ENCODE results near the gene AK5.

DNA sequence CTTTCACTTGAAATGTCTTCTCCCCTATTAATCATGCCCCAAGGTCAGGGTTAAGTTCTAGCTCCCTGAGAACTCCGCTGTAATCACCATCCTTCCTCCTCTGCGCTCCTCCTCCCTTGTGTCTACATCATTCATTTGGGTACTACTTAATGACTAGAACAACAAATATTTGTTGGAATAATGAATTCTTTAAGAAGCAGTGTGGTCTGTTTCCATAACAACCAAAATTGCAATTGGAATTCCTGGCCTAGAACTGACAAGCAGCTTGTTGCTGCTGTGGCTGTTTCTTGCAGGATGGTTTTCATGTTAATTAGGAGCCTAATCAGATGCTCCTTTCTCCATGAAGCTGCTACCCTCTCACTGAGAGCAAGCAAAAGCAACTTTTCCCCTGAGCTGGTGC, 208.1 kb downstream of the AK5 start:
- TF ChIP-seq POLR2A (IDR thresholded peaks at IDR 0.05): no peak
- TF ChIP-seq, protein P1, sequence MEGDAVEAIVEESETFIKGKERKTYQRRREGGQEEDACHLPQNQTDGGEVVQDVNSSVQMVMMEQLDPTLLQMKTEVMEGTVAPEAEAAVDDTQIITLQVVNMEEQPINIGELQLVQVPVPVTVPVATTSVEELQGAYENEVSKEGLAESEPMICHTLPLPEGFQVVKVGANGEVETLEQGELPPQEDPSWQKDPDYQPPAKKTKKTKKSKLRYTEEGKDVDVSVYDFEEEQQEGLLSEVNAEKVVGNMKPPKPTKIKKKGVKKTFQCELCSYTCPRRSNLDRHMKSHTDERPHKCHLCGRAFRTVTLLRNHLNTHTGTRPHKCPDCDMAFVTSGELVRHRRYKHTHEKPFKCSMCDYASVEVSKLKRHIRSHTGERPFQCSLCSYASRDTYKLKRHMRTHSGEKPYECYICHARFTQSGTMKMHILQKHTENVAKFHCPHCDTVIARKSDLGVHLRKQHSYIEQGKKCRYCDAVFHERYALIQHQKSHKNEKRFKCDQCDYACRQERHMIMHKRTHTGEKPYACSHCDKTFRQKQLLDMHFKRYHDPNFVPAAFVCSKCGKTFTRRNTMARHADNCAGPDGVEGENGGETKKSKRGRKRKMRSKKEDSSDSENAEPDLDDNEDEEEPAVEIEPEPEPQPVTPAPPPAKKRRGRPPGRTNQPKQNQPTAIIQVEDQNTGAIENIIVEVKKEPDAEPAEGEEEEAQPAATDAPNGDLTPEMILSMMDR (IDR thresholded peaks at IDR 0.05): no peak

Data from vagina (tissue), 2 donors.